ENCODE results near the gene FXYD6. TPM values are rescaled to one million over a fixed set of nuclear protein-coding genes. Genes with fewer than 3 reads are reported as not detected.

FXYD6 gene
- total and polyA plus RNA-seq, 8 donors = 12.7 to 187 (median 40.6) TPM

GRCh38 chr11:117830674-117831351 lies 45.6 kb downstream of the FXYD6 start:
- WGBS, 5 donors = 54 to 64% (median 62%) methylated on average over 5 to 6 of the region's 6 CpGs
- H3K27me3 ChIP-seq = peaks cover 0 to 9% (median 0%) of the 10 kb centered on the region in 3 donors
- H3K4me1 ChIP-seq = peaks cover 17 to 49% (median 37%) of the 10 kb centered on the region in 4 donors
- peaks cover 0 to 8% (median 0%) of the 10 kb centered on the region in 4 donors for H3K36me3 ChIP-seq
- no peak overlapping the region for H3K4me3 ChIP-seq
- DNase-seq = peak; percentile 25 to 45
- intact Hi-C loops (cut with DNase I; ENCODE audit: low total_unique reads) = no loop called here
- H3K9me3 ChIP-seq = no peaks in the 10 kb centered on the region
- H3K27ac ChIP-seq = no peak overlapping the region
- no peak for TF ChIP-seq POLR2AphosphoS5 (IDR thresholded peaks at IDR 0.05)
- no peak for TF ChIP-seq POLR2A (IDR thresholded peaks at IDR 0.05)
- no peak for TF ChIP-seq EP300 (IDR thresholded peaks at IDR 0.05)
- no peak for TF ChIP-seq CTCF (IDR thresholded peaks at IDR 0.05)

- peak; percentile 22 to 32 for DNase-seq
- Histone ChIP-seq H3K4me3 (no peak overlapping the region), H3K27me3 (peaks cover 0 to 15% (median 0%) of the 10 kb centered on the region in 3 donors), H3K9me3 (no peaks in the 10 kb centered on the region), H3K4me1 (peaks cover 17 to 57% (median 43%) of the 10 kb centered on the region in 4 donors), H3K27ac (no peak overlapping the region), H3K36me3 (peaks cover 0 to 4% (median 0%) of the 10 kb centered on the region in 4 donors)
- WGBS, 5 donors = 67 to 82% (median 77%) methylated on average over 12 to 14 of the region's 14 CpGs
- intact Hi-C loops (cut with DNase I; ENCODE audit: low total_unique reads) = no loop called here
- TF ChIP-seq POLR2A (IDR thresholded peaks at IDR 0.05) (no peak), EP300 (IDR thresholded peaks at IDR 0.05) (no peak), POLR2AphosphoS5 (IDR thresholded peaks at IDR 0.05) (no peak), CTCF (IDR thresholded peaks at IDR 0.05) (no peak)
Observed at GRCh38 chr11:117830072-117830471, 46.4 kb downstream of the FXYD6 start.

DNA sequence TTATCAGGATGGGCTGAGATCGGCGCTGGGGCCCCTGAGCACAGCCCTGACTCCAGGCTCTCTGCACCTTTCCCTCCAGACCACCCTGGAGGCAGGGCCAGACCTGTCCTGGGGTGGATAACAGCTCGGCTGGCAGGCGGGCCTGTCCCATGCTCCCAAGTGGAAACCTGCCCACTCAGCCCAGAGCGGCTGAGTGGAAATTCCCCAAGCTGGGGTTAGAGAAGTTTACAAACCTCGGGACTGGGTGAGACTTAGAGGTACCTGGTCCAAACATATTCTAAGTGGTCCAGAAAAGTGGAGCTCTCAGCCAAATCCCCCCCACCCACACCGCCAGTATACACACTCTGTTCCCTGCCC lies 47.1 kb downstream of the FXYD6 start:
- peaks cover 21 to 64% (median 49%) of the 10 kb centered on the region in 4 donors for H3K4me1 ChIP-seq
- intact Hi-C loops (cut with DNase I; ENCODE audit: low total_unique reads) = no loop called here
- H3K9me3 ChIP-seq = no peaks in the 10 kb centered on the region
- peaks cover 0 to 15% (median 0%) of the 10 kb centered on the region in 3 donors for H3K27me3 ChIP-seq
- no peak for DNase-seq
- no peaks in the 10 kb centered on the region for H3K36me3 ChIP-seq
- no peak overlapping the region for H3K4me3 ChIP-seq
- peak overlapping the region; percentile 39 to 73 (median 59) for H3K27ac ChIP-seq
- TF ChIP-seq CTCF (IDR thresholded peaks at IDR 0.05) (no peak), POLR2AphosphoS5 (IDR thresholded peaks at IDR 0.05) (no peak), POLR2A (IDR thresholded peaks at IDR 0.05) (no peak), EP300 (IDR thresholded peaks at IDR 0.05) (no peak)
- 69 to 85% (median 74%) methylated on average over 5 to 7 of the region's 7 CpGs; no CpG with 5 or more reads in 1 of the 5 donors for WGBS, 5 donors

DNA sequence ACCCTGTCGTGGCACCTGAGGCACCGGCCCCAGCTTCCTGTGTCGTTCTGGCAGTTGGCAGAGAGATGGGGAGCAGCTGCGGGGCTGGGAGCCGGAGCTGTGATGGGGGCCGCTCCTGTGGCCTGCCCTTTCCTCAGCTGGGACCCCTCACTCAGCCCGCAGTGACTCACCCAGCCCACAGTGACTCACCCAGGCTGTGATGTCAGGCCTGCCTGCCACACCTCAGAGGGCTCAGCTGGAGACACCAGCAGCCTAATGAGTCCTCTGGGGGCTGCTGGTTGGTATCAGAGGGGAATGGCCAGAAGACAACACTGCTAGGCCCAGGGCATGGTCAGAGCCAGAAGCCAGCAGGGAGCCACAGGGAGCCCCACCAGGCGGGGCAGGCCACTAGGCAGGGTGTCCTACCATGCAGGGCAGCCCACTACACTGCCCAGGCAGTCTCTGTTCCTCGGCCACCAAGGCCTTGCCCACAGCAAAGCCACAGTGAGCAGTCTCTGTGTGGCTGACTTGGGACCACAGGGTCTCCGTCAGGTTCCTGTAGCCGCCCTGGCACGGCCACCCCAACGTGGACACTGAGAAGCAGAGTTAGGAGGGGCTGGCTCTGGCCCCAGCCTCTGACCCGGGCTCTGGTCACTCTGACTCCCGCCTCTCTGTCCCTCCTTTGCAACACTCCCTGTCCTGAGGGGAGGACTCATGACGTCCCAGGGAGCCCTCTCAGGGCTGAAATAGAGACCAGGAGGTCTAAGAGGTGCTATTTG lies 47.7 kb downstream of the FXYD6 start:
- WGBS, 5 donors = 62 to 82% (median 64%) methylated on average over 4 to 16 of the region's 16 CpGs
- no peak overlapping the region for H3K4me3 ChIP-seq
- H3K27ac ChIP-seq = peak overlapping the region; percentile 39 to 73 (median 59)
- TF ChIP-seq POLR2A (IDR thresholded peaks at IDR 0.05) = no peak
- peak in 1 of 3 donors; percentile 50 for TF ChIP-seq POLR2AphosphoS5 (IDR thresholded peaks at IDR 0.05)
- no peak for TF ChIP-seq EP300 (IDR thresholded peaks at IDR 0.05)
- no peak for TF ChIP-seq CTCF (IDR thresholded peaks at IDR 0.05)
- intact Hi-C loops (cut with DNase I; ENCODE audit: low total_unique reads) = no loop called here
- peaks cover 19 to 67% (median 51%) of the 10 kb centered on the region in 4 donors for H3K4me1 ChIP-seq
- H3K36me3 ChIP-seq = no peaks in the 10 kb centered on the region
- peak; percentile 42 to 86 for DNase-seq
- peaks cover 0 to 15% (median 0%) of the 10 kb centered on the region in 3 donors for H3K27me3 ChIP-seq
- H3K9me3 ChIP-seq = no peaks in the 10 kb centered on the region

Data from stomach (tissue), 9 donors.